Stomach (tissue), 4 donors: ENCODE measurements around the gene MAGEF1.

Experiments used
- EP300 ChIP-seq: sonication (generic); formaldehyde crosslinking; IDR thresholded peaks from one replicate; pipeline ENCODE4 v1.6.1; 2017; ENCODE audit warnings: antibody characterized with exemption
- POLR2A ChIP-seq, 4 donors: fragments of 450-650 bp; IDR thresholded peaks; one replicate each; pipeline ENCODE4 v1.6.1; 2016; ENCODE audit warnings: antibody characterized with exemption in 4 of 4, control low read depth in 2 of 4, mild to moderate bottlenecking in 1 of 4, moderate library complexity in 1 of 4
- POLR2AphosphoS5 ChIP-seq, 3 donors: sonication (generic); formaldehyde crosslinking; IDR thresholded peaks; one replicate each; pipeline ENCODE4 v1.6.1; 2016; ENCODE audit warnings: antibody characterized with exemption in 3 of 3
- TF ChIP-seq, protein P1 (sequence below), 7 experiments: fragments of 450-650 bp in 4 of 7; fragments of 200-600 bp in 3 of 7; sonication (generic) in 3 of 7; IDR thresholded peaks; one replicate each; pipeline ENCODE4 v1.5.1; 2016 to 2019; ENCODE audit warnings: antibody characterized with exemption in 7 of 7, control low read depth in 2 of 7, mild to moderate bottlenecking in 1 of 7

DNA sequence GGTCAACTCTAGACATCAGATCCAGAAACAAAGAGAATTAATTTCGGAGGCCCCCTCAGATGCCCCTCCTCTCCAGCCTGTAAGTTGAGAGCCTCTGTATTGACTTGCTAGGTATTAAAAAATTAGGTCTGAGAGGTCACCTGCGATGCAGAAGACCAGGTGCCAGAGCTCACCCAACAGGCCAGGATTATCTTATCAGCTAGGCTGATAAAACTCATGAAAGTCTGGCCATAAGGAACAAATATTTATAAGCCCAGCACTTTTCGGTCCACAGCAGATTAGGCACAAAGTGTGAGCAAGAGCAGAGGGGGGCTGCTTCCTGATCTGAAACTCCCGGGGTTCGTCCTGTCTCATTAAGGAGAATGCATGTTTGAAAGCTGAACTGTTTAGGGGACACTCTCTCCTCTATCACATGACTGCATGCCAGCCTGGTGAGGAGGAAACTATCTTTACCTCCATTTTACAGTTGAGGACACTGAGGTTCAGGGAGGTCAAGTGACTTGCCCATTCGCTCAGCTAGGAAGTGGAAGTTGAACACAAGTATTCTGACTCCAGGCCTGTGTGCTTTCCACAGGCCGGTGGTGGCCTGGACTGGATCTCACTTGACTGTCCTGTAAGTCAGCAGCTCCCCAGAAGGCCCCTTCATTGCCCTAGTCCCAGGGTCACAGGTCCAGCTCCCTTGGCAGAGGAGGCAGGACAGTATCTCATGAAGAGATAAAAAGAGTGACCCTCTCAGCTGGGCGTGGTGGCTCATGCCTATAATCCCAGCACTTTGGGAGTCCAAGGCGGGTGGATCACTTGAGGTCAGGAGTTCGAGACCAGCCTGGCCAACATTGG, 39.6 kb upstream of the MAGEF1 start:
- TF ChIP-seq, protein P1, sequence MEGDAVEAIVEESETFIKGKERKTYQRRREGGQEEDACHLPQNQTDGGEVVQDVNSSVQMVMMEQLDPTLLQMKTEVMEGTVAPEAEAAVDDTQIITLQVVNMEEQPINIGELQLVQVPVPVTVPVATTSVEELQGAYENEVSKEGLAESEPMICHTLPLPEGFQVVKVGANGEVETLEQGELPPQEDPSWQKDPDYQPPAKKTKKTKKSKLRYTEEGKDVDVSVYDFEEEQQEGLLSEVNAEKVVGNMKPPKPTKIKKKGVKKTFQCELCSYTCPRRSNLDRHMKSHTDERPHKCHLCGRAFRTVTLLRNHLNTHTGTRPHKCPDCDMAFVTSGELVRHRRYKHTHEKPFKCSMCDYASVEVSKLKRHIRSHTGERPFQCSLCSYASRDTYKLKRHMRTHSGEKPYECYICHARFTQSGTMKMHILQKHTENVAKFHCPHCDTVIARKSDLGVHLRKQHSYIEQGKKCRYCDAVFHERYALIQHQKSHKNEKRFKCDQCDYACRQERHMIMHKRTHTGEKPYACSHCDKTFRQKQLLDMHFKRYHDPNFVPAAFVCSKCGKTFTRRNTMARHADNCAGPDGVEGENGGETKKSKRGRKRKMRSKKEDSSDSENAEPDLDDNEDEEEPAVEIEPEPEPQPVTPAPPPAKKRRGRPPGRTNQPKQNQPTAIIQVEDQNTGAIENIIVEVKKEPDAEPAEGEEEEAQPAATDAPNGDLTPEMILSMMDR (IDR thresholded peaks at IDR 0.05) = no peak
- TF ChIP-seq EP300 (no peak), POLR2A (IDR thresholded peaks at IDR 0.05) (no peak), POLR2AphosphoS5 (IDR thresholded peaks at IDR 0.05) (peak in 2 of 3 donors; percentile 53 to 55)
